ENCODE measurements around the gene KRTAP2-3.

DNA sequence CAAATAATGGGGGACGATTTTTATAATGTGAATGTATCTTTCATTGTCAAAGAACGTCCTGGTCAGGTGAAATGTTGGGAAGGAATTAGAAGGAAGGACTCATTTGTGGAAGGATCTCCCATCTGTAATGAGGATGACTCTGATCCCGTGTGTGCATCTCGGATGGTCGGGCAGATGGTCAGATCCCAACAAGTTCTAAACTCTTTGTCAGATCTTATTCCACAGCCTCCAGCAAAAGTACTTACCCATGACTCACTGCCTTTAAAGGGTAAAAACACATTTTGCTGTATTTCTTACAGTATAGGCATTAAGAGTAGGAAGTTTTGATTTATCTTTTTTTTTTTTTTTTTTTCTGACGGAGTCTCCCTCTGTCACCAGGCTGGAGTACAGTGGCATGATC, 38.6 kb upstream of the KRTAP2-3 start:
- TF ChIP-seq, protein P1, sequence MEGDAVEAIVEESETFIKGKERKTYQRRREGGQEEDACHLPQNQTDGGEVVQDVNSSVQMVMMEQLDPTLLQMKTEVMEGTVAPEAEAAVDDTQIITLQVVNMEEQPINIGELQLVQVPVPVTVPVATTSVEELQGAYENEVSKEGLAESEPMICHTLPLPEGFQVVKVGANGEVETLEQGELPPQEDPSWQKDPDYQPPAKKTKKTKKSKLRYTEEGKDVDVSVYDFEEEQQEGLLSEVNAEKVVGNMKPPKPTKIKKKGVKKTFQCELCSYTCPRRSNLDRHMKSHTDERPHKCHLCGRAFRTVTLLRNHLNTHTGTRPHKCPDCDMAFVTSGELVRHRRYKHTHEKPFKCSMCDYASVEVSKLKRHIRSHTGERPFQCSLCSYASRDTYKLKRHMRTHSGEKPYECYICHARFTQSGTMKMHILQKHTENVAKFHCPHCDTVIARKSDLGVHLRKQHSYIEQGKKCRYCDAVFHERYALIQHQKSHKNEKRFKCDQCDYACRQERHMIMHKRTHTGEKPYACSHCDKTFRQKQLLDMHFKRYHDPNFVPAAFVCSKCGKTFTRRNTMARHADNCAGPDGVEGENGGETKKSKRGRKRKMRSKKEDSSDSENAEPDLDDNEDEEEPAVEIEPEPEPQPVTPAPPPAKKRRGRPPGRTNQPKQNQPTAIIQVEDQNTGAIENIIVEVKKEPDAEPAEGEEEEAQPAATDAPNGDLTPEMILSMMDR (IDR thresholded peaks at IDR 0.05): no peak
- no peak for TF ChIP-seq POLR2AphosphoS5 (IDR thresholded peaks at IDR 0.05)
- no peak for TF ChIP-seq EP300 (IDR thresholded peaks at IDR 0.05)
